ENCODE results near the gene GATD1.

DNA sequence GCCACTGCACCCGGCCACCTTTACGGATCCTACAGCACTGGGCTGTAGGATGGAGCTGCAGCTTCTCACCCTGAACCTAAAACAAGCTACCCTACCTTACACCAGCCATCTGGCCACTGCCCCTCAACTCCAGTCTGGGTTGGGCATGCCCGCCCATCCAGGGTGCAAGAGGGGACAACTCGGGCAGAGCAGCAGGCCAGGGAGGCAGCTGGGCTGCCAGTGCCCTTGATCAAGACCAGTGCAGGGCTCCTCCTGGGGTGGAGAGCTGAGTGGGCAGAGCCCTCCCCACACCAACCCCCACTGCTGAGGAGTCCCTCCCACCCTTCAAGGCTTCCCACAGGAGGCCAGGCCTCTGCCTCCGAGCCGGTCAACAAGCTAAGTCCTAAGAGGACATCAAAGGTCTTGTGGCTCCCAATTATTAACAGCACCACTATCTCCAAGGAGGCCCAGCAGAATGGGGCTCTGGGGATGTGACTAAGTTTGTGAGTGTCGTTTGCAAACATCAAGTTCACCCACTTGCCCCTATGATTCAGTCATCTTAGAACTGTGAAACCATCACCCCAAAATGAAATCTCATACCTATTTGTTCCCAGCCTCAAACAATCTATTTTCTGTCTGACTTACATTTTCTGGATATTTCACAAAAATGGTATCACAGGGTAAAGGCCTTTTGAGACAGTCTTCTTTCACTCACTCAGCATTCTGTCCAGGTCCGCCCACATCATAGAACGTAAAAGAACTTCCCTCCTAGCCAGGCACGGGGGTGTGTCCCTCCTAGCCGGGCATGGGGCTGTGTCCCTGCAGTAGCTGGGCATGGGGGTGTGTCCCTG is 11.0 kb downstream of the GATD1 start:
- TF ChIP-seq POLR2AphosphoS5 (IDR thresholded peaks at IDR 0.05) (no peak), CTCF (IDR thresholded peaks at IDR 0.05; ENCODE audit: poor library complexity, severe bottlenecking) (no peak), TAF1 (IDR thresholded peaks at IDR 0.05; ENCODE audit: low read depth) (no peak), SMC3 (conservative IDR thresholded peaks at IDR 0.05; ENCODE audit: poor library complexity) (no peak), EP300 (conservative IDR thresholded peaks at IDR 0.05; ENCODE audit: poor library complexity, severe bottlenecking) (no peak), EZH2 (IDR thresholded peaks at IDR 0.05; ENCODE audit: borderline replicate concordance, insufficient read depth, low read length, poor library complexity, severe bottlenecking) (no peak), RAD21 (conservative IDR thresholded peaks at IDR 0.05) (no peak)
- TF ChIP-seq, protein P1, sequence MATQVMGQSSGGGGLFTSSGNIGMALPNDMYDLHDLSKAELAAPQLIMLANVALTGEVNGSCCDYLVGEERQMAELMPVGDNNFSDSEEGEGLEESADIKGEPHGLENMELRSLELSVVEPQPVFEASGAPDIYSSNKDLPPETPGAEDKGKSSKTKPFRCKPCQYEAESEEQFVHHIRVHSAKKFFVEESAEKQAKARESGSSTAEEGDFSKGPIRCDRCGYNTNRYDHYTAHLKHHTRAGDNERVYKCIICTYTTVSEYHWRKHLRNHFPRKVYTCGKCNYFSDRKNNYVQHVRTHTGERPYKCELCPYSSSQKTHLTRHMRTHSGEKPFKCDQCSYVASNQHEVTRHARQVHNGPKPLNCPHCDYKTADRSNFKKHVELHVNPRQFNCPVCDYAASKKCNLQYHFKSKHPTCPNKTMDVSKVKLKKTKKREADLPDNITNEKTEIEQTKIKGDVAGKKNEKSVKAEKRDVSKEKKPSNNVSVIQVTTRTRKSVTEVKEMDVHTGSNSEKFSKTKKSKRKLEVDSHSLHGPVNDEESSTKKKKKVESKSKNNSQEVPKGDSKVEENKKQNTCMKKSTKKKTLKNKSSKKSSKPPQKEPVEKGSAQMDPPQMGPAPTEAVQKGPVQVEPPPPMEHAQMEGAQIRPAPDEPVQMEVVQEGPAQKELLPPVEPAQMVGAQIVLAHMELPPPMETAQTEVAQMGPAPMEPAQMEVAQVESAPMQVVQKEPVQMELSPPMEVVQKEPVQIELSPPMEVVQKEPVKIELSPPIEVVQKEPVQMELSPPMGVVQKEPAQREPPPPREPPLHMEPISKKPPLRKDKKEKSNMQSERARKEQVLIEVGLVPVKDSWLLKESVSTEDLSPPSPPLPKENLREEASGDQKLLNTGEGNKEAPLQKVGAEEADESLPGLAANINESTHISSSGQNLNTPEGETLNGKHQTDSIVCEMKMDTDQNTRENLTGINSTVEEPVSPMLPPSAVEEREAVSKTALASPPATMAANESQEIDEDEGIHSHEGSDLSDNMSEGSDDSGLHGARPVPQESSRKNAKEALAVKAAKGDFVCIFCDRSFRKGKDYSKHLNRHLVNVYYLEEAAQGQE (IDR thresholded peaks at IDR 0.05; ENCODE audit: borderline replicate concordance): no peak

All from neural cell (in vitro differentiated cells).